SU-DHL-6 (cell line): ENCODE measurements around the gene MICAL2.

Experiments
- H2AFZ ChIP-seq: fragments of 200-600 bp; sonication (generic); 2 replicates; pipeline ENCODE4 v1.6.1; 2014; ENCODE audit warnings: low read depth, mild to moderate bottlenecking, moderate library complexity, mixed read lengths, antibody characterized with exemption, low read length; ENCODE audit not compliant: severe bottlenecking
- H3F3A ChIP-seq: fragments of 200-600 bp; shearing (Covaris generic); 2 replicates; pipeline ENCODE4 v1.6.0; 2016; ENCODE audit warnings: antibody characterized with exemption, mild to moderate bottlenecking; ENCODE audit not compliant: insufficient read depth
- H3K27ac ChIP-seq: fragments of 200-600 bp; sonication (generic); 2 replicates; pipeline ENCODE4 v1.5.1; 2016; ENCODE audit warnings: low read depth, mild to moderate bottlenecking, low read length, moderate library complexity, mixed read lengths
- H3K27me3 ChIP-seq: fragments of 200-600 bp; sonication (generic), shearing (Covaris generic); 2 replicates; pipeline ENCODE4 v1.6.0; 2014; ENCODE audit warnings: mild to moderate bottlenecking, low read length
- H3K36me3 ChIP-seq: fragments of 200-600 bp; sonication (generic); 2 replicates; pipeline ENCODE4 v1.6.1; 2014; ENCODE audit warnings: mild to moderate bottlenecking, low read length, mixed read lengths
- H3K4me2 ChIP-seq: fragments of 300-600, 200-600 bp; shearing (Covaris generic), sonication (generic); 2 replicates; pipeline ENCODE4 v1.6.0; 2014; ENCODE audit warnings: low read length, low read depth, mild to moderate bottlenecking; ENCODE audit not compliant: poor library complexity, severe bottlenecking
- H3K4me3 ChIP-seq: fragments of 200-600 bp; sonication (generic); 2 replicates; pipeline ENCODE4 v1.5.1; 2014; ENCODE audit warnings: antibody characterized with exemption, low read length, mild to moderate bottlenecking, mixed read lengths; ENCODE audit not compliant: insufficient read depth, poor library complexity, severe bottlenecking
- H3K79me2 ChIP-seq: fragments of 200-600 bp; sonication (generic); 2 replicates; pipeline ENCODE4 v1.6.1; 2014; ENCODE audit warnings: mild to moderate bottlenecking, low read length, moderate library complexity; ENCODE audit not compliant: insufficient read depth
- H3K9ac ChIP-seq: fragments of 200-600 bp; sonication (generic); 2 replicates; pipeline ENCODE4 v1.7.0; 2014; ENCODE audit warnings: mild to moderate bottlenecking, low read length
- H3K9me2 ChIP-seq: fragments of 200-600 bp; sonication (generic); replicated peaks from 2 replicates; pipeline ENCODE4 v1.6.1; 2014; ENCODE audit warnings: low read length; ENCODE audit not compliant: insufficient read depth
- H3K9me3 ChIP-seq: fragments of 200-600 bp; sonication (generic); 2 replicates; pipeline ENCODE4 v1.6.1; 2014; ENCODE audit warnings: low read length, mixed read lengths; ENCODE audit not compliant: insufficient read depth
- H4K20me1 ChIP-seq: fragments of 200-600 bp; sonication (generic); 2 replicates; pipeline ENCODE4 v1.6.1; 2014; ENCODE audit warnings: low read depth, mild to moderate bottlenecking, antibody characterized with exemption, low read length, moderate library complexity, mixed read lengths
- EZH2phosphoT487 ChIP-seq: fragments of 200-600 bp; sonication (generic), shearing (Covaris generic); conservative IDR thresholded peaks from 2 replicates; pipeline ENCODE4 v1.6.1; 2018; ENCODE audit warnings: mild to moderate bottlenecking, antibody characterized with exemption, low read length, moderate library complexity, mixed read lengths
- TF ChIP-seq, protein P1 (sequence below): fragments of 200-600 bp; sonication (generic); IDR thresholded peaks from one replicate; pipeline ENCODE4 v1.5.1; 2017; ENCODE audit warnings: antibody characterized with exemption, mild to moderate bottlenecking, low read length, moderate library complexity; ENCODE audit not compliant: insufficient read depth, poor library complexity, severe bottlenecking

The MICAL2 gene

GRCh38 chr11:12287009-12287373, 176.6 kb downstream of the MICAL2 start:
- Histone ChIP-seq H4K20me1 (no peaks in the 10 kb centered on the region), H3K27me3 (no peaks in the 10 kb centered on the region; the same call in 1 of the 2 replicates), H3K79me2 (no peaks in the 10 kb centered on the region), H3K9me3 (no peaks in the 10 kb centered on the region), H3K27ac (no peak overlapping the region), H3K4me2 (no peak overlapping the region), H3K36me3 (no peaks in the 10 kb centered on the region), H3F3A (no peaks in the 10 kb centered on the region), H3K9ac (no peak overlapping the region), H3K4me3 (no peak overlapping the region), H3K9me2 (no peaks in the 10 kb centered on the region), H2AFZ (no peak overlapping the region)
- TF ChIP-seq, protein P1, sequence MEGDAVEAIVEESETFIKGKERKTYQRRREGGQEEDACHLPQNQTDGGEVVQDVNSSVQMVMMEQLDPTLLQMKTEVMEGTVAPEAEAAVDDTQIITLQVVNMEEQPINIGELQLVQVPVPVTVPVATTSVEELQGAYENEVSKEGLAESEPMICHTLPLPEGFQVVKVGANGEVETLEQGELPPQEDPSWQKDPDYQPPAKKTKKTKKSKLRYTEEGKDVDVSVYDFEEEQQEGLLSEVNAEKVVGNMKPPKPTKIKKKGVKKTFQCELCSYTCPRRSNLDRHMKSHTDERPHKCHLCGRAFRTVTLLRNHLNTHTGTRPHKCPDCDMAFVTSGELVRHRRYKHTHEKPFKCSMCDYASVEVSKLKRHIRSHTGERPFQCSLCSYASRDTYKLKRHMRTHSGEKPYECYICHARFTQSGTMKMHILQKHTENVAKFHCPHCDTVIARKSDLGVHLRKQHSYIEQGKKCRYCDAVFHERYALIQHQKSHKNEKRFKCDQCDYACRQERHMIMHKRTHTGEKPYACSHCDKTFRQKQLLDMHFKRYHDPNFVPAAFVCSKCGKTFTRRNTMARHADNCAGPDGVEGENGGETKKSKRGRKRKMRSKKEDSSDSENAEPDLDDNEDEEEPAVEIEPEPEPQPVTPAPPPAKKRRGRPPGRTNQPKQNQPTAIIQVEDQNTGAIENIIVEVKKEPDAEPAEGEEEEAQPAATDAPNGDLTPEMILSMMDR, result no peak
- no peak for TF ChIP-seq EZH2phosphoT487

- Histone ChIP-seq H4K20me1 (no peaks in the 10 kb centered on the region), H3K36me3 (no peaks in the 10 kb centered on the region), H3K9me2 (no peaks in the 10 kb centered on the region), H3K9ac (no peak overlapping the region), H3K4me2 (no peak overlapping the region), H3F3A (no peaks in the 10 kb centered on the region), H2AFZ (no peak overlapping the region), H3K79me2 (no peaks in the 10 kb centered on the region), H3K27me3 (no peaks in the 10 kb centered on the region; the same call in 1 of the 2 replicates), H3K9me3 (no peaks in the 10 kb centered on the region), H3K4me3 (no peak overlapping the region), H3K27ac (no peak overlapping the region)
- TF ChIP-seq, protein P1, result peak; percentile 71
- TF ChIP-seq EZH2phosphoT487, result no peak
These were observed 177.2 kb downstream of the MICAL2 start for GRCh38 chr11:12287374-12288211.

DNA sequence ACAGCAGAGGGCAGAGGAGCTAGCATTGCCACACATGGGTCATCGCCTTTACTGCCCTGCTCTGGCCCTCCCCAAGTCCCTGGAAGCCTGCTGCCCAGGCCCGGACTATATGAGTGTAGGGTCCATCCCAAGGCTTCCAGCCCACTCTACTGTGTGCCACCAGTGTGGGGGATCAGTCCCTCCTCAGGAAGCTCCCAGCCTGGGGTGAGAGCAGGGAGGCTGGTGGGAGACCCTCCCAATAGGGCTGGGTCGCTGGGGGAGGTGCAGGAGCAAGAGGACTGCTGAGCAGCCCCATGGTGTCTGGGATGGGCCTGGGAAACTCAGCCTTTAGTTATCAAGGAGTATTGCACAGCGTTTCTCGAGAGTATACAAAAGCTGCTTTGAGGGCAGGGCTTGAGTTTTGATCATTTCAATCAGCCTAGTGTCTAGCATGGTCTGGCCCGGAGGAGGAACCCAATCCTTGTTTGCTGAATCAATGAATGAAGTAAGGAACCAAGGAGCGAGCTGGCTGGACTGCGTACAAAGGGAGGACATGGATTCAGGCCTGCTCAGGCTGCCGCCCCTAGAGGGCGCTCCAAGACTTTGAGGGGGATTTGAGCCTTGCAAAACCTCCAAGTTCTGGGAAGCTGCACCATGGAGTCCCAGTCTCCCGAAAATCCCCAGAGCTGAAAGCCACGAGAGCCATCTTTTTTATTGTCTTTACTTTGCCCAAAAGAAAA, 178.0 kb downstream of the MICAL2 start:
- no peak overlapping the region for H3K4me2 ChIP-seq
- H3K36me3 ChIP-seq, result no peaks in the 10 kb centered on the region
- no peak overlapping the region for H3K4me3 ChIP-seq
- H3F3A ChIP-seq, result no peaks in the 10 kb centered on the region
- no peaks in the 10 kb centered on the region; the same call in 1 of the 2 replicates for H3K27me3 ChIP-seq
- no peaks in the 10 kb centered on the region for H3K9me3 ChIP-seq
- H2AFZ ChIP-seq, result no peak overlapping the region
- H4K20me1 ChIP-seq, result no peaks in the 10 kb centered on the region
- H3K79me2 ChIP-seq, result no peaks in the 10 kb centered on the region
- no peaks in the 10 kb centered on the region for H3K9me2 ChIP-seq
- H3K9ac ChIP-seq, result no peak overlapping the region
- no peak overlapping the region for H3K27ac ChIP-seq
- TF ChIP-seq EZH2phosphoT487, result no peak
- TF ChIP-seq, protein P1, result peak; percentile 85
